Psoas muscle (tissue), 8 donors: ENCODE measurements around the gene PMM1. TPM values are rescaled to one million over a fixed set of nuclear protein-coding genes. Genes with fewer than 3 reads are reported as not detected.

Experiments used
- ATAC-seq, 4 donors: fragments of 200-7000 bp; cut with Tn5 transposase; one replicate each; pipeline ENCODE4 v1.9.1; 2020; ENCODE audit warnings: moderate library complexity in 3 of 4, mild to moderate bottlenecking in 2 of 4
- DNase-seq, 2 donors: peaks; one replicate each; pipeline ENCODE4 v3.0.0-alpha.2; 2020
- H3K27ac ChIP-seq: fragments of 200-600 bp; one replicate; pipeline ENCODE4 v1.8.0; 2022
- H3K27me3 ChIP-seq, 3 donors: fragments of 200-600 bp in 1 of 3; one replicate each; pipeline versions ENCODE4 v1.6.1 to v1.8.0; 2013 to 2022; ENCODE audit warnings: low read length in 2 of 3, mild to moderate bottlenecking in 2 of 3, moderate library complexity in 1 of 3; ENCODE audit not compliant: insufficient read depth in 3 of 3
- H3K36me3 ChIP-seq, 2 donors: fragments of 200-600 bp in 1 of 2; one replicate each; pipeline versions ENCODE4 v1.6.1 to v1.8.0; 2013 to 2022; ENCODE audit warnings: low read depth in 1 of 2, mild to moderate bottlenecking in 1 of 2, moderate library complexity in 1 of 2; ENCODE audit not compliant: insufficient read depth in 1 of 2
- H3K4me1 ChIP-seq: fragments of 200-600 bp; one replicate; pipeline ENCODE4 v1.8.0; 2022
- H3K4me3 ChIP-seq: fragments of 200-600 bp; one replicate; pipeline ENCODE4 v1.8.0; 2022; ENCODE audit warnings: mild to moderate bottlenecking
- H3K9me3 ChIP-seq: fragments of 200-600 bp; one replicate; pipeline ENCODE4 v1.8.0; 2022
- WGBS, 3 donors: extraction: QIAGEN DNeasy Blood & Tissue Kit; methylation state at CpG; one replicate each; pipeline versions ENCODE4 v1.1.6 to v1.1.7; 2013; 5-methylcytosine and 5-hydroxymethylcytosine counted together
- intact Hi-C, 2 donors: fragments of 100-400 bp; cut with DNase I; formaldehyde crosslinking; loops; one replicate each; pipeline versions ENCODE4 v1.11.0 to v1.14.2; 2022
- polyA plus RNA-seq, 3 donors: library from polyadenylated mRNA; stranded (reverse); fragments of 200-250 nt; gene quantifications; one replicate each; pipeline ENCODE4 v1.2.3, GENCODE V29; 2013
- total RNA-seq, 4 donors: library from RNA; stranded (reverse); fragmentation: NEBNext Ultra II Directional in 2 of 4; extraction: Animal tissue kit (Norgen Biotek cat#: 25700) in 2 of 4; gene quantifications; one replicate each; pipeline versions ENCODE4 v1.2.1 to v1.2.4, GENCODE V29; 2021 to 2023
- TF ChIP-seq, protein P1 (sequence below): fragments of 200-600 bp; IDR thresholded peaks from one replicate; pipeline ENCODE4 v1.8.0; 2022; ENCODE audit warnings: antibody characterized with exemption
- donor health status: healthy with polysubstance abuse.
- donor health status: DM: no; HTN: no; CAD: no; lungs with moderate emphysema.
- donor health status: Bipolar disorder and iron deficiency.
- donor health status: healthy.
- donor health status: DM: yes; HTN: yes; CAD: no.
- donor health status: DM: no; HTN: no; CAD: no.
- donor health status: DM: no; HTN: no; CAD: no.
- donor health status: DM: yes; HTN: yes; CAD: no.

Gene PMM1
- total and polyA plus RNA-seq, 7 donors = 7.3 to 14.5 (median 10.4) TPM

DNA sequence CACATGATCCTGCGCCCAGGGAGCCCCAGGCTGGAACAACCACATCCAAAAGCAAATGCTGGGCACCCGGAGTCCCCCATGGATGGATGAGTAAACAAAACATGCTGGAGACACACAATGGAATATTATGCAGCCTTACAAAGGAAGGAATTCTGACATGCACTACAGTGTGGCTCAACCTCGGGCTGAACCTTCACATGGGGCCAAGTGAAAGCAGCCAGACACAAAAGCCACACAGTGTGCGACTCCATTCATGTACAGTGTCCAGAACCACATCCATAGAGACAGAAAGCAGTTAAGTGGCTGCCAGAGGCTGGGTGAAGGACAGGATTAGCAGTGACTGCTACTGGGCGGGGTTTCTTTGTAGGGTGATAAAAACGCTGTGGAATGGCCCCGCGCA lies 55.4 kb downstream of the PMM1 start:
- intact Hi-C loops = no loop called here
- TF ChIP-seq, protein P1, sequence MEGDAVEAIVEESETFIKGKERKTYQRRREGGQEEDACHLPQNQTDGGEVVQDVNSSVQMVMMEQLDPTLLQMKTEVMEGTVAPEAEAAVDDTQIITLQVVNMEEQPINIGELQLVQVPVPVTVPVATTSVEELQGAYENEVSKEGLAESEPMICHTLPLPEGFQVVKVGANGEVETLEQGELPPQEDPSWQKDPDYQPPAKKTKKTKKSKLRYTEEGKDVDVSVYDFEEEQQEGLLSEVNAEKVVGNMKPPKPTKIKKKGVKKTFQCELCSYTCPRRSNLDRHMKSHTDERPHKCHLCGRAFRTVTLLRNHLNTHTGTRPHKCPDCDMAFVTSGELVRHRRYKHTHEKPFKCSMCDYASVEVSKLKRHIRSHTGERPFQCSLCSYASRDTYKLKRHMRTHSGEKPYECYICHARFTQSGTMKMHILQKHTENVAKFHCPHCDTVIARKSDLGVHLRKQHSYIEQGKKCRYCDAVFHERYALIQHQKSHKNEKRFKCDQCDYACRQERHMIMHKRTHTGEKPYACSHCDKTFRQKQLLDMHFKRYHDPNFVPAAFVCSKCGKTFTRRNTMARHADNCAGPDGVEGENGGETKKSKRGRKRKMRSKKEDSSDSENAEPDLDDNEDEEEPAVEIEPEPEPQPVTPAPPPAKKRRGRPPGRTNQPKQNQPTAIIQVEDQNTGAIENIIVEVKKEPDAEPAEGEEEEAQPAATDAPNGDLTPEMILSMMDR = no peak
- peak in 1 of 4 donors; percentile 0 for ATAC-seq

DNA sequence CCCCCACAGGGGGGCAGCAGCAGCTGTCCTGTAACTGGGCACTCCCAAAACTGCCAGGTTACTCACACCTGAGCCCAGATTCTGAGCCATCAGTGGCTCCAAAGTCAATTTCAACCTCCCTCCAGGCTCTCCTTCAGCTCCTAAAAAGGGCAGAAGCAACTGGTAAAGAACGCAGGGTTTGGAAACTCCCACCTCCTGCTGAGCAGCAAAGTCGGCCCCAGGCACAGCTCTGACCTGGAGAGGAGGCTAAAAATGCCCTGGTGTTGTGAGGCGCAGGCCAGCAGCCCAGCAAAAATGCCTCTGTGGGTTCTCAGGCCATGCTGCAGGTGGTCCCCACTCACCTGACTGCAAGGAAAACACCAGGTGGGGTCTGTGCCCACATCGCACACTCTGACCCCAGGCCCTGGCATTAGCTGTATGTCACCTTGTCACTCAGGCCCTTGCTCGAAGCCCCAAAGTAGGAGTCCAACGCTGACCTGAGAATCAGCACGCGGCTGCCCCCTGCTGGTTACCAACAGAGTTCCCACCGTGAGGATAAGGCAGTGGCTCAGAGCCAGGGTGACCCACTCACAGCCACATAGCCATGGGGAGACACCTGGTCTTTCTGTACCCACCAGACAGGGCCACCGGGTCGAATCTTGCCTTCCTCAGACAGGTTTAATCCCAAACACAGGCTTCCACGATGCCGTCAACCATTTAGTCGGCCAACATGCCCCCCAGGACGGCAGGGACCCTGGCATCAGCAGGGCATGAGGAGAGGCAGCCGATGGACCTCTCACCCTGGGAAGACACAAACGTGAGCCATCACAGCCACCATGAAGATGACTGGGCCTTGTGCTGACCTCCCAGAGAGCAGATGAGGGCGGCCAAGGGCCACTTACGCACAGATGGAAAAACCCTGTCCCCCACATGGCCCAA lies 56.5 kb downstream of the PMM1 start:
- H3K9me3 ChIP-seq = no peaks in the 10 kb centered on the region
- peaks cover 0 to 57% of the 10 kb centered on the region in 2 donors for H3K36me3 ChIP-seq
- DNase-seq (peak; percentile 81 to 92), ATAC-seq (peak; percentile 66 to 74 (median 70))
- TF ChIP-seq, protein P1 = peak; percentile 75
- no peak overlapping the region for H3K4me3 ChIP-seq
- H3K27ac ChIP-seq = peak overlapping the region; percentile 36
- no peaks in the 10 kb centered on the region for H3K27me3 ChIP-seq
- no peaks in the 10 kb centered on the region for H3K4me1 ChIP-seq
- WGBS, 3 donors = 49 to 59% (median 51%) methylated on average over 19 of the region's 19 CpGs
- intact Hi-C loops = no loop called here

More for the DNA sequence above, 55.4 kb downstream of the PMM1 start:
- no peak overlapping the region for H3K27ac ChIP-seq
- DNase-seq = no peak
- H3K4me3 ChIP-seq = no peak overlapping the region
- no peaks in the 10 kb centered on the region for H3K4me1 ChIP-seq
- H3K36me3 ChIP-seq = peaks cover 0 to 50% of the 10 kb centered on the region in 2 donors
- no peaks in the 10 kb centered on the region for H3K9me3 ChIP-seq
- 87 to 96% (median 91%) methylated on average over 8 of the region's 8 CpGs for WGBS, 3 donors
- no peaks in the 10 kb centered on the region for H3K27me3 ChIP-seq

- Histone ChIP-seq H3K27ac (peak overlapping the region; percentile 23), H3K4me1 (no peaks in the 10 kb centered on the region), H3K9me3 (no peaks in the 10 kb centered on the region), H3K27me3 (no peaks in the 10 kb centered on the region), H3K4me3 (no peak overlapping the region), H3K36me3 (peaks cover 6 to 70% of the 10 kb centered on the region in 2 donors)
- WGBS, 3 donors = 78 to 83% (median 80%) methylated on average over 17 of the region's 17 CpGs
- intact Hi-C loops = no loop called here
- DNase-seq (no peak), ATAC-seq (peak in 2 of 4 donors; percentile 4)
- TF ChIP-seq, protein P1 = no peak
Observed at GRCh38 chr22:41531715-41532477, 57.7 kb downstream of the PMM1 start.

GRCh38 chr22:41530890-41531714 lies 58.5 kb downstream of the PMM1 start:
- DNase-seq (no peak), ATAC-seq (no peak)
- H3K4me1 ChIP-seq = peaks cover 6% of the 10 kb centered on the region
- WGBS, 3 donors = 63 to 76% (median 64%) methylated on average over 18 of the region's 18 CpGs
- H3K4me3 ChIP-seq = no peak overlapping the region
- TF ChIP-seq, protein P1 = no peak
- no peaks in the 10 kb centered on the region for H3K9me3 ChIP-seq
- intact Hi-C loops = no loop called here
- H3K36me3 ChIP-seq = peaks cover 9 to 78% of the 10 kb centered on the region in 2 donors
- H3K27me3 ChIP-seq = no peaks in the 10 kb centered on the region
- peak overlapping the region; percentile 23 for H3K27ac ChIP-seq
